ENCODE results near the gene WASHC3.
A peak's percentile ranks its signal among the peaks of the same experiment; 100 is the strongest.
"Not testable (repeated sequence)": the region's sequence is repeated elsewhere in the genome, so short reads cannot be mapped to it uniquely, and the experiment has no call there.

WASHC3 gene

GRCh38 chr12:102061560-102062418 is at the start of gene WASHC3:
Gene WASHC3 (minus strand): TSS chr12:102061991. CDS start chr12:102061962, 29 bp downstream.
- DNase-seq: peak; percentile 97

- DNase-seq: no peak
Measured at GRCh38 chr12:102110782-102111181, 49.0 kb upstream of the WASHC3 start.

GRCh38 chr12:102107970-102108369 is 46.2 kb upstream of the WASHC3 start:
- no peak for DNase-seq

GRCh38 chr12:102106905-102107304 is 45.1 kb upstream of the WASHC3 start:
- DNase-seq: no peak

GRCh38 chr12:102096855-102097254 is 35.1 kb upstream of the WASHC3 start:
- DNase-seq: no peak

GRCh38 chr12:102095677-102096263 is 34.0 kb upstream of the WASHC3 start:
- no peak for DNase-seq

GRCh38 chr12:102093319-102093718 is 31.5 kb upstream of the WASHC3 start:
- no peak for DNase-seq

GRCh38 chr12:102089228-102089835 is 27.5 kb upstream of the WASHC3 start:
- not testable (repeated sequence) for DNase-seq

GRCh38 chr12:102080842-102081241 is 19.1 kb upstream of the WASHC3 start:
- no peak for DNase-seq

- not testable (repeated sequence) for DNase-seq
Measured at GRCh38 chr12:102072092-102072491, 10.3 kb upstream of the WASHC3 start.

- DNase-seq: no peak
Measured at GRCh38 chr12:102069707-102070106, 7.9 kb upstream of the WASHC3 start.

GRCh38 chr12:102067574-102068258 is 5.9 kb upstream of the WASHC3 start:
- no peak for DNase-seq

- DNase-seq: no peak
Measured at GRCh38 chr12:102064476-102064875, 2.7 kb upstream of the WASHC3 start.

- no peak for DNase-seq
Measured at GRCh38 chr12:102063069-102063468, 1.3 kb upstream of the WASHC3 start.

- DNase-seq: no peak
Measured at GRCh38 chr12:102062419-102062806, 622 bp upstream of the WASHC3 start.

GRCh38 chr12:102061096-102061559 is 663 bp downstream of the WASHC3 start:
- no peak for DNase-seq

GRCh38 chr12:102059343-102059742 is 2.4 kb downstream of the WASHC3 start:
- no peak for DNase-seq

- DNase-seq: no peak
Measured at GRCh38 chr12:102054345-102054744, 7.4 kb downstream of the WASHC3 start.

GRCh38 chr12:102053062-102053349 is 8.8 kb downstream of the WASHC3 start:
- DNase-seq: no peak

GRCh38 chr12:102052192-102053061 is 9.4 kb downstream of the WASHC3 start:
- no peak for DNase-seq

GRCh38 chr12:102051431-102051965 is 10.3 kb downstream of the WASHC3 start:
- DNase-seq: no peak

All from stimulated activated naive CD4-positive, alpha-beta T cell treated with Interleukin-2 at 50 U/mL for 16 hours (primary cell).